Fibroblast of the aortic adventitia (primary cell): ENCODE data around the gene PCNA. TPM values are rescaled to one million over a fixed set of nuclear protein-coding genes. Genes with fewer than 3 reads are reported as not detected.

Experiments used
- DNase-seq: peaks from one replicate; pipeline ENCODE4 v3.0.0-alpha.2; 2010; ENCODE audit warnings: low read depth
- H3K4me3 ChIP-seq: 2 replicates; pipeline ENCODE4 v1.5.1; 2011; ENCODE audit warnings: low read depth, mild to moderate bottlenecking, control low read depth, low read length, moderate library complexity
- total RNA-seq: library from RNA; depleted of rRNA; stranded (reverse); fragments of >200 nt; gene quantifications from 2 replicates; pipeline ENCODE4 v1.2.3, GENCODE V29; 2012; ENCODE audit warnings: low replicate concordance
- TF ChIP-seq, protein P1 (sequence below): IDR thresholded peaks from 2 replicates; pipeline ENCODE4 v1.5.1; 2011; ENCODE audit warnings: mild to moderate bottlenecking, low read length, control low read depth, inconsistent platforms; ENCODE audit not compliant: insufficient read depth

The PCNA gene
- total RNA-seq, 1 donor = 307 TPM

DNA sequence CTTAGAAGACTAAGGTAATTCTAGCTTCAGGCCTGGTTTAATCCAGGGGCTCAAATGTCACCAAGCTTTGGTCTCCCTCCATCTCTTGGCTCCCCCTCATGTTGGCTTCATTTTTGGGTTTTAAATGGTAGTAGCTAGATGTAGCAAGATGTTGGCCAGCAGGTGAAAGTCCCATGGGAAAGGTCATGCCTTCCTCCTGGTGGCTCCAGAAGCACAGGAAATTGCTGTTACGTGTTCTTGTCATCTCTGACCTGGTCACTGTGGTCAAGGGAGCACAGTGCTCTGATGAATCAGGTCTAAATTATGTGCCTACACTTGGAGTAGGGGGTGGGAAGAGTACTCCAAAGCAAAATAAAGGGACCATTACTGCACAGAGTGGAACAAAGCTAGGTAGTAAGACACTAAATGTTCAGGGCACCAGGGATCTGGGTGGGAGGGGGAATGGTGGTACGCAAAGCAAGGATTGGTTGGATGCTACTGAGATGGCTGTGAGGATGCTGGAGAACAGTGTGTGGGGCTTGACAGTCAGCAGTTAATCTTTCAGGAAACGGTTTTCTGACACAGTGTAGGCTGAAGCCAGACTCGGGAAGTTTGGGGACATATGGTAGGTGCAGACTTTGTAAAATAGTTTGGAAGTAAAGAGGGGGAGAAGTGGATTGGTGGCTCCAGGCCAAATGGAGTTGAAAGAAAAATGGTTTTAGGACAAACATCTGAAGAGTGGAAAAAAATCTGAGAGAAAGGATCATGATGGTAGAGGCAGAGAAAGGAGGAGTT lies 37.1 kb upstream of the PCNA start:
- peak; percentile 35 for DNase-seq
- TF ChIP-seq, protein P1, sequence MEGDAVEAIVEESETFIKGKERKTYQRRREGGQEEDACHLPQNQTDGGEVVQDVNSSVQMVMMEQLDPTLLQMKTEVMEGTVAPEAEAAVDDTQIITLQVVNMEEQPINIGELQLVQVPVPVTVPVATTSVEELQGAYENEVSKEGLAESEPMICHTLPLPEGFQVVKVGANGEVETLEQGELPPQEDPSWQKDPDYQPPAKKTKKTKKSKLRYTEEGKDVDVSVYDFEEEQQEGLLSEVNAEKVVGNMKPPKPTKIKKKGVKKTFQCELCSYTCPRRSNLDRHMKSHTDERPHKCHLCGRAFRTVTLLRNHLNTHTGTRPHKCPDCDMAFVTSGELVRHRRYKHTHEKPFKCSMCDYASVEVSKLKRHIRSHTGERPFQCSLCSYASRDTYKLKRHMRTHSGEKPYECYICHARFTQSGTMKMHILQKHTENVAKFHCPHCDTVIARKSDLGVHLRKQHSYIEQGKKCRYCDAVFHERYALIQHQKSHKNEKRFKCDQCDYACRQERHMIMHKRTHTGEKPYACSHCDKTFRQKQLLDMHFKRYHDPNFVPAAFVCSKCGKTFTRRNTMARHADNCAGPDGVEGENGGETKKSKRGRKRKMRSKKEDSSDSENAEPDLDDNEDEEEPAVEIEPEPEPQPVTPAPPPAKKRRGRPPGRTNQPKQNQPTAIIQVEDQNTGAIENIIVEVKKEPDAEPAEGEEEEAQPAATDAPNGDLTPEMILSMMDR = no peak
- no peak overlapping the region for H3K4me3 ChIP-seq

DNA sequence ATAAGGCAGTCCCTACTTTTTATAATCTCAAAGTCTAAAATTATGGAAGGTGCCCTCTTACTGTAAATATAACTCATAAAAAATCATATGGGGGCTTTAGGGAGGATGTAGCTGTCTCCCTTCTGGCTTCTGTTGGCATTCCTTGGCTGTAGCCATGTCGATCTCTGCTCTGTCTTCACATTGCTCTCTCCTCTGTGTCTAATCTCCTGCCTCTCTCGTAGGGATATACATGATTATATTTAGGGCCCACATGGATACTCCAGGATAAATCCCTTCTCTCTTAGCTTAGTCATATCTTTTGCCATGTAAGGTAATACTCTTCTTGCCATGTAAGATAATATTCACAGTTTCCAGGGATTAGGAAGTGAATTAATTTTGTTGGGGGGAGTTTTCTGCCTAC lies 35.6 kb upstream of the PCNA start:
- no peak for DNase-seq
- H3K4me3 ChIP-seq = no peak overlapping the region
- TF ChIP-seq, protein P1 = no peak

DNA sequence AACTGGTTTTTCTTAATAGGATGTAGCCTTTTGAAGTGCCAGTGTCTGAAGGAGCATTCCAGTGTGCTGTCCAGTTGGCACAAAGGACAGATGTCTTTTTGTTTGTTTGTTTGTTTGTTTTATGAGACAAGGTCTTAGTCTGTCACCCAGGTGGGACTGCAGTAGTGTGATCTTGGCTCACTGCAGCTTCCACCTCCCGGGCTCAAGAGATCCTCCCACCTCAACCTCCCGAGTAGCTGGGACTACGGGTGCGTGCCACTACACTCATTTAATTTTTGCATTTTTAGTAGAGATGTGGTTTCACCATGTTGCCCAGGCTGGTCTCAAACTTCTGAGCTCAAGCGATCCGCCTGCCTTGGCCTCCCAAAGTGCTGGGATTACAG lies 34.8 kb upstream of the PCNA start:
- H3K4me3 ChIP-seq = no peak overlapping the region
- DNase-seq = no peak
- TF ChIP-seq, protein P1 = no peak

DNA sequence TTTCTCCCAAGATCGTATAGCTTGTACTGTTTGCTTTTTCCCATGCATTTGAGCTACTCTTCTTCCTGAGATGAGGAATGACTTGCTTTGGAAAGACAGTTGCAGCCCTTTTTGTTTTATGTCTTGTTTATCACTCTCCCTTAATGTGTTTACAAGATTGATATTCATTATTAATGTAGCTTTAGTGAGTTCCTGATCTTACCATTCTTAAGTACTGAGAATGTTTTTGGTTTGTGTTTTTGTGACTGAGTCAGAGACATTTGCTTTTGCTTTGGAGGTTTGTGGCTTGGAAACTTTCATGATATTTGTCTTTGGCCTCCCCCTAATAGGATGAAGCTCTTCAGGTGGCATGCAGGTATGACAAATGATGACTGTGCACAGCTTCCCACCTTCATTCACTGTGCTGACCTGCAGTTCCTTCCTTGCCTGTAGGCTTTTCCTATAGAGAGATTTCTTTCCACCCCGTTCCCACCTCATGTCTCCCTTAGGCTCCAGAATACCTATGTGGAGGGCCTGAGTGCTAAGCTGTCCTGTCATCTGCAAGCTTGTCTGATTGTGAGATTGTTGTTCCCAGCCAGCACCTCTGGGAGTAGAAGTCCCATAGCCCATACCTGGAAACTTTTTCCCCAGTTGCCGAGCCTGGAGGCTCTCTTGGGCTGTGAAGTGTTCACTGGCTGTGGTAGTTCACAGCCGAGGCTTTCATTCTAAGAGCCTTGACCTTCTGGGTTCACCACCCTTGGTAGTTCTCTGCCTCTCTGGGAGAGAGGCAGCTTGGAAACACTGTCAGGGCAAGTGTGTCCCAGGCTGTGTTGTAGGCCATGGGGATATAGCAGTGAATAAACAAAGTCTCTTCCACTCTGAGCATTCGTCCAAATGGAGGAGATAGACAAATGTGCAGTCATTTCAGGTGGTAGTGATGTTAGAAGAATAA lies 34.1 kb upstream of the PCNA start:
- no peak overlapping the region for H3K4me3 ChIP-seq
- TF ChIP-seq, protein P1 = no peak
- DNase-seq = no peak

DNA sequence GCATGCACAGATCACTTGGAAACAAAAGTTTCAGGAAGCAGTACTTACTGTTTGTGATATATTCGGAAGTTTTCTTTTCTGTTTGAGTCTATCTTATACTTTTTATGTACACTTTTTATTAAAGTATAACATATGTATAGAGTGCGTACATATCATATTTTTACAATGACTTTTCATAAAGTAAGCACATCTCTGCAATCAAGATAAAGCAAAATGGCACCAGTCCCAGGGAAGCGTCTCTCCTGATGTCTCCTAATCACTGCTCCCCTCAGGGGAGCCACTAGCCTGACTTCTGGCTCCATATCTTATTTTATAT lies 33.4 kb upstream of the PCNA start:
- no peak for DNase-seq
- no peak overlapping the region for H3K4me3 ChIP-seq
- TF ChIP-seq, protein P1 = no peak

DNA sequence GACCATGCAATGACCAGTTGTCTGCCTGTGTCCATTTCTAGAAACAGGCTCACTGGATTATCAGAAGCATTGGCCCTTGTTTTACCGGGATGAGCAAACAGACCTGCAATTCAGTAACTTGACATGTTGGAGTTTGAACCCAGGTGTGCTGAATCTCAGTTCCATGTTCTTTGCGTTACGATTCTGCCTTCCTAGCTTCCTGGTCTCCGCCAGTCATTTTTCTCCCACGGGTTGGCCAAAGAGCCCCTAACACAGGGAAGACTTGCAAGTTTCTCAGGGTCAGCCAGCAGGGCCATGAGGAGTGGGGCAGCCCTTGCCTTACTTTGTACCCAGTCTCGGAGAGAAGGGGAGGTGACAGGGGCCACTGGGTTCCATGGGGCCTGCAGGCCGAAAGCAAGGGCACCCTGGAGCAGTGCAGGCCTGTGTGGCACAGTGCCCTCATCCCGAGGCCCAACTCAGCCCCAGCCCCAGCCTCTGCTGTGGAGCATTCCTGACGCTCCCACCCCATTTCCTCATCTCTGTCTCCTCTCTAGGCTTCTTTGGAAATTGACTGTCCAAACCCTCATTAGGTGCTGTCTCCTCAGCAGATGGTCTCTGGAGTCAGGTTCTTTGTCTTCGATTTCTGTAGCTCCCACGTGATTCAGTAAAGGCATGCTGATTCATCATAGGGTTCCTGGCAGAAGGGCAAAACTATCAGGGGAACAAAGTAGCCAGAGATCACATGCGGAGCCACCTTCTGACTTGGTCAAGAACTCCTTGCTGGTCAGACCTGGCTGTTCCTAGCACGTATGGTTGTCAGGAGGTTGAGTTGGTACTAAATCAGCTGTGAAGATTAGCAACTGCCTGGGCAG lies 30.7 kb upstream of the PCNA start:
- TF ChIP-seq, protein P1 = no peak
- H3K4me3 ChIP-seq = no peak overlapping the region
- DNase-seq = peak; percentile 48
